NCI-H2227 (cell line): ENCODE measurements around the gene PTPRT.

Experiments
- DNase-seq: peaks from one replicate; lab custom pipeline; 2025; ENCODE audit not compliant: unreplicated experiment; lab: John Stamatoyannopoulos, UW

PTPRT gene

GRCh38 chr20:42581311-42581710 lies 608.4 kb downstream of the PTPRT start:
- DNase-seq, result no peak

- no peak for DNase-seq
Observed at GRCh38 chr20:42576167-42576566, 613.5 kb downstream of the PTPRT start.

GRCh38 chr20:42572320-42573016 lies 617.2 kb downstream of the PTPRT start:
- DNase-seq, result no peak

GRCh38 chr20:42567409-42567808 lies 622.3 kb downstream of the PTPRT start:
- DNase-seq, result no peak

- DNase-seq, result no peak
Observed at GRCh38 chr20:42565235-42565995, 624.3 kb downstream of the PTPRT start.

GRCh38 chr20:42559665-42560064 lies 630.0 kb downstream of the PTPRT start:
- no peak for DNase-seq

GRCh38 chr20:42556575-42556974 lies 633.1 kb downstream of the PTPRT start:
- DNase-seq, result no peak

- DNase-seq, result no peak
Observed at GRCh38 chr20:42553374-42553773, 636.3 kb downstream of the PTPRT start.

- DNase-seq, result no peak
Observed at GRCh38 chr20:42549496-42549895, 640.2 kb downstream of the PTPRT start.

GRCh38 chr20:42544926-42545325 lies 644.8 kb downstream of the PTPRT start:
- no peak for DNase-seq

- DNase-seq, result no peak
Observed at GRCh38 chr20:42532831-42533230, 656.9 kb downstream of the PTPRT start.

GRCh38 chr20:42531508-42531961 lies 658.2 kb downstream of the PTPRT start:
- no peak for DNase-seq

GRCh38 chr20:42530855-42531448 lies 658.8 kb downstream of the PTPRT start:
- DNase-seq, result no peak

GRCh38 chr20:42530191-42530590 lies 659.5 kb downstream of the PTPRT start:
- no peak for DNase-seq

GRCh38 chr20:42524058-42524457 lies 665.6 kb downstream of the PTPRT start:
- DNase-seq, result no peak

- no peak for DNase-seq
Observed at GRCh38 chr20:42516692-42517091, 673.0 kb downstream of the PTPRT start.

- DNase-seq, result no peak
Observed at GRCh38 chr20:42510686-42511085, 679.0 kb downstream of the PTPRT start.

GRCh38 chr20:42507874-42508273 lies 681.8 kb downstream of the PTPRT start:
- DNase-seq, result no peak

- DNase-seq, result no peak
Observed at GRCh38 chr20:42506397-42506796, 683.3 kb downstream of the PTPRT start.

GRCh38 chr20:42502591-42502990 lies 687.1 kb downstream of the PTPRT start:
- no peak for DNase-seq

GRCh38 chr20:42496595-42496994 lies 693.1 kb downstream of the PTPRT start:
- DNase-seq, result no peak

GRCh38 chr20:42494290-42494689 lies 695.4 kb downstream of the PTPRT start:
- no peak for DNase-seq
